ENCODE measurements around the gene PRDM13.
A peak's percentile ranks its signal among the peaks of the same experiment; 100 is the strongest.
"Not testable (repeated sequence)": the region's sequence is repeated elsewhere in the genome, so short reads cannot be mapped to it uniquely, and the experiment has no call there.

The PRDM13 gene

DNA sequence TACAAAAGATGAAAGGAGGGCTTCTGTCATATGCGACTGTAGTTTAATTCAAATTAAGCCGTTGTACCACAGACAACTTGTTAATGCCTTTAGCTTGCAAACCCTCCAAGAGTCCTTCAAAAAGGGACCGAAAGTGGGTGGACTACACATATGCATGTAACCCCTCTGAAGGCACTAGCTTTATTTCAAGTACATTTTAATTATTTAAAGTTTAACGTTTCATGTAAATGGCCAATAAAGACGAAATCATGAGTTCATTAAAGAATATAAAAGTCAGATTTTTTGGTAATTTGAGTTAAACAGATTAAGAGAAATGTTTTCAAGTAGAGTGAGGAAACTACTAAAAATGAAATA is 12.8 kb downstream of the PRDM13 start:
- no peaks in the 10 kb centered on the region for H3K4me1 ChIP-seq (ENCODE audit: insufficient read depth, low read length)
- no peaks in the 10 kb centered on the region for H3K36me3 ChIP-seq (ENCODE audit: insufficient read depth, low read length)
- H2AFZ ChIP-seq (ENCODE audit: low read depth, low read length), result peak overlapping the region; percentile 21
- no peak overlapping the region for H3K4me3 ChIP-seq (ENCODE audit: low read length)
- H3K27me3 ChIP-seq (ENCODE audit: insufficient read depth, low read length), result peaks cover 78% of the 10 kb centered on the region
- H3K9me3 ChIP-seq (ENCODE audit: low read length), result peaks cover 5% of the 10 kb centered on the region

DNA sequence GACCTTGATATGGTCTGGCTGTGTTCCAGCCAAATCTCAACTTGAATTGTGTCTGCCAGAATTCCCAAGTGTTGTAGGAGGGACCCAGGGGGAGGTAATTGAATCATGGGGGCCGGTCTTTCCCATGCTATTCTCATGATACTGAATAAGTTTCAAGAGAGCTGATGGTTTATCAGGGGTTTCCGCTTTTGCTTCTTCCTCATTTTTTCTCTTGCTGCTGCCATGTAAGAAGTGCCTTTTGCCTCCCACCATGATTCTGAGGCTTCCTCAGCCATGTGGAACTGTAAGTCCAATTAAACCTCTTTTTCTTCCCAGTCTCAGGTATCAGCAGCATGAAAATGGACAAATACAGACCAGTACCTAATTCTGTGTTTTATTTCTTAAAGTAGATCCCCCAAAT is 15.4 kb downstream of the PRDM13 start:
- H3K4me1 ChIP-seq (ENCODE audit: insufficient read depth, low read length); H3K36me3 ChIP-seq (ENCODE audit: insufficient read depth, low read length); H3K9me3 ChIP-seq (ENCODE audit: low read length); H3K4me3 ChIP-seq (ENCODE audit: low read length); H2AFZ ChIP-seq (ENCODE audit: low read depth, low read length): not testable (repeated sequence)
- peaks cover 56% of the 10 kb centered on the region for H3K27me3 ChIP-seq (ENCODE audit: insufficient read depth, low read length)

DNA sequence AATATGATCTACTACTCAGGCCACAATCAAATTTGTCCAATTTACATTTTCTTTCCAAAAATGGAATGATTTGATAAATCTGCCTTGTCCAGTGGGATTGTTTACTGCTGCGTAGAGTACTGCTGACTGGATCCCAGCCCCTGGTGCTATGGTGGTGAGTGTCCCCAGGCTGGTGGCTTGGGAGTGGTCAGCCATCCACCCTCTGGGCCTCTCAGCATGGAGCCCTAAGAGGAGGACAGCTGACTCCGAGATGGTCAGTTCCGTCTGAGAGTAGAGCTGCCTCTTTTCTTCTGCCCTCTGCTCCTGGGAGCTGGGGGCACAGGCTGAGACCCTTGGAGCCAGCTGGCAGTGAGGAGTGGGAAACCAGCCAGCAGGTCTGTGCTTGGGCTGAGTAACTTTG is 22.7 kb downstream of the PRDM13 start:
- peaks cover 17% of the 10 kb centered on the region for H3K27me3 ChIP-seq (ENCODE audit: insufficient read depth, low read length)
- no peaks in the 10 kb centered on the region for H3K9me3 ChIP-seq (ENCODE audit: low read length)
- H3K4me1 ChIP-seq (ENCODE audit: insufficient read depth, low read length), result no peaks in the 10 kb centered on the region
- no peak overlapping the region for H2AFZ ChIP-seq (ENCODE audit: low read depth, low read length)
- no peak overlapping the region for H3K4me3 ChIP-seq (ENCODE audit: low read length)
- H3K36me3 ChIP-seq (ENCODE audit: insufficient read depth, low read length), result no peaks in the 10 kb centered on the region

DNA sequence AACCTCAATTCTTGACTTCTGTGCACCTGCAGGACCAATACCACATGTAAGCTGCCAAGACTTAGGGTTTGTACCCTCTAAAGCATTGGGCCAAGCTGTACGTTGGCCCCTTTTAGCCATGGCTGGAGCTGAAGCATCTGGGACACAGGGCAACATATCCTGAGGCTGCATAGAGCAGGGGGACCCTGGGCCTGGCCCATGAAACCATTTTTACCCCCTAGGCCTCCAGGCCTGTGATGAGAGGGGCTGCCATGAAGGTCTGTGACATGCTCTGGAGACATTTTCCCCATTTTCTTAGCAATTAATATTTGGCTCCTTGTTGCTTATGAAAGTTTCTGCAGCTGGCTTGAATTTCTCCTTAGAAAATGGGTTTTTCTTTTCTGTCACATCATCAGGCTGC is 31.0 kb downstream of the PRDM13 start:
- Histone ChIP-seq H3K9me3 (ENCODE audit: low read length) (no peaks in the 10 kb centered on the region), H3K4me1 (ENCODE audit: insufficient read depth, low read length) (no peaks in the 10 kb centered on the region), H3K27me3 (ENCODE audit: insufficient read depth, low read length) (peaks cover 4% of the 10 kb centered on the region), H3K4me3 (ENCODE audit: low read length) (no peak overlapping the region), H3K36me3 (ENCODE audit: insufficient read depth, low read length) (no peaks in the 10 kb centered on the region), H2AFZ (ENCODE audit: low read depth, low read length) (no peak overlapping the region)

DNA sequence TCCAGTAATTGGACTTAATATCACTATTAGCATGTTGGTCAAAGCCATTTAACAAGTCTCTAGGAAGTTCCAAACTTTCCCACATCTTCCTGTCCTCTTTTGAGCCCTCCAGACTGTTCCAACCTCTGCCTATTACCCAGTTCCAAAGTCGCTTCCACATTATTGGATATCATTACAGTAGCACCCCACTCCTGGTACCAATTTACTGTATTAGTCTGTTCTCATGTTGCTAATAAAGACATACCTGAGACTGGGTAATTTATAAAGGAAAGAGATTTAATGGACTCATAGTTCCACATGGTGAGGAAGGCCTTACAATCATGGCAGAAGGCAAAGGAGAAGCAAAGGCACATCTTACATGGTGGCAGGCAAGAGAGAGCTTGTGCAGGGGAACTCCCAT is 31.7 kb downstream of the PRDM13 start:
- not testable (repeated sequence) for H3K4me3 ChIP-seq (ENCODE audit: low read length); H3K9me3 ChIP-seq (ENCODE audit: low read length); H3K4me1 ChIP-seq (ENCODE audit: insufficient read depth, low read length); H3K36me3 ChIP-seq (ENCODE audit: insufficient read depth, low read length); H2AFZ ChIP-seq (ENCODE audit: low read depth, low read length); H3K27me3 ChIP-seq (ENCODE audit: insufficient read depth, low read length)

DNA sequence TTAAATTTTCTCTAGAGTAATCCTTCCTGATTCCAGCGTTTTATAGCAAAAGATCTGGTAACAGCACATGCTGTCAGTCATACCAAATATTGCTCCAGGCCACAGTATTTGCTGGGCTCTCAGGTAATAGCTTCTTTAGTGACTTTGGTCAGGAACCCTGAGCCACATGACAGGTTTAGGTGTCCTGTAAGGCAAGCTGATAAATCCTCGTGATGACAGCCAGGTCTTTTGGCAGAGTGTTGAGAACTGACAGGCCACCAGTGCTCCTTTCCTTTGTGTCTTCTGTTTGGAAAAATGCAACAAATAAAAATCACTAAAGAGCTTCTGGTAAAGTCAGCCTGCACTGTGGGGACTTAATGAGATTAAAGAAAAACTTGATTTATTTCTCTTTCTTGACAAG is 34.6 kb downstream of the PRDM13 start:
- Histone ChIP-seq H3K27me3 (ENCODE audit: insufficient read depth, low read length) (peaks cover 4% of the 10 kb centered on the region), H2AFZ (ENCODE audit: low read depth, low read length) (no peak overlapping the region), H3K36me3 (ENCODE audit: insufficient read depth, low read length) (no peaks in the 10 kb centered on the region), H3K4me1 (ENCODE audit: insufficient read depth, low read length) (no peaks in the 10 kb centered on the region), H3K9me3 (ENCODE audit: low read length) (no peaks in the 10 kb centered on the region), H3K4me3 (ENCODE audit: low read length) (no peak overlapping the region)

DNA sequence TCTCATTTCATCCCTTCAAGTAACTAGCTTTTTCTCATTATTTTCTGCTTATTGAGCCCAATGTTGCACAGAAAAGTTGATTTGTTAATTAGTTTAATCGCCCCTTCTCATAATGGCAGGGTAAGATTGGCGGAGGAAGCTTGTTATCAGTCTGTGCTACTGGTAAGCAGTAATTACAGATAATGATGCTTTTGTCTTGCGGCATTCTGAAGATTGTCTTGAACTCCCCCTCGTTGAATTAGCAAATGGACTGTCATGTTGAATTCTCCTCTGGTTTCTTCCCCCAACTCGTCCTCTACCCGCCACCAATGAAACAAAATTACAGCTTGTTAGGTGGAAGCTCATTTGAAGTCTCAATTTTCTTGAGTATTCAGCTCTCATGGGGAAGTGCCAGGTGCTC is 39.4 kb downstream of the PRDM13 start:
- no peaks in the 10 kb centered on the region for H3K36me3 ChIP-seq (ENCODE audit: insufficient read depth, low read length)
- no peaks in the 10 kb centered on the region for H3K9me3 ChIP-seq (ENCODE audit: low read length)
- H3K27me3 ChIP-seq (ENCODE audit: insufficient read depth, low read length), result no peaks in the 10 kb centered on the region
- no peak overlapping the region for H3K4me3 ChIP-seq (ENCODE audit: low read length)
- no peaks in the 10 kb centered on the region for H3K4me1 ChIP-seq (ENCODE audit: insufficient read depth, low read length)
- no peak overlapping the region for H2AFZ ChIP-seq (ENCODE audit: low read depth, low read length)

DNA sequence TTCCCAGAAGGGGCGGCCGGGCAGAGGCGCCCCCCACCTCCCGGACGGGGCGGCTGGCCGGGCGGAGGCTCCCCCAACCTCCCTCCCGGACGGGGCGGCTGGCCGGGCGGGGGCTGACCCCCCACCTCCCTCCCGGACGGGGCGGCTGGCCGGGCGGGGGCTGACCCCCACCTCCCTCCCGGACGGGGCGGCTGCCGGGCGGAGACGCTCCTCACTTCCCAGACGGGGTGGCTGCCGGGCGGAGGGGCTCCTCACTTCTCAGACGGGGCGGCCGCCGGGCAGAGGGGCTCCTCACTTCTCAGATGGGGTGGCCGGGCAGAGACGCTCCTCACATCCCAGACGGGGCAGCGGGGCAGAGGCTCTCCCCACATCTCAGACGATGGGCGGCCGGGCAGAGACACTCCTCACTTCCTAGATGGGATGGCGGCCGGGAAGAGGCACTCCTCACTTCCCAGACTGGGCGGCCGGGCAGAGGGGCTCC is 43.5 kb downstream of the PRDM13 start:
- not testable (repeated sequence) for H3K36me3 ChIP-seq (ENCODE audit: insufficient read depth, low read length); H3K4me1 ChIP-seq (ENCODE audit: insufficient read depth, low read length); H2AFZ ChIP-seq (ENCODE audit: low read depth, low read length); H3K27me3 ChIP-seq (ENCODE audit: insufficient read depth, low read length); H3K9me3 ChIP-seq (ENCODE audit: low read length); H3K4me3 ChIP-seq (ENCODE audit: low read length)

DNA sequence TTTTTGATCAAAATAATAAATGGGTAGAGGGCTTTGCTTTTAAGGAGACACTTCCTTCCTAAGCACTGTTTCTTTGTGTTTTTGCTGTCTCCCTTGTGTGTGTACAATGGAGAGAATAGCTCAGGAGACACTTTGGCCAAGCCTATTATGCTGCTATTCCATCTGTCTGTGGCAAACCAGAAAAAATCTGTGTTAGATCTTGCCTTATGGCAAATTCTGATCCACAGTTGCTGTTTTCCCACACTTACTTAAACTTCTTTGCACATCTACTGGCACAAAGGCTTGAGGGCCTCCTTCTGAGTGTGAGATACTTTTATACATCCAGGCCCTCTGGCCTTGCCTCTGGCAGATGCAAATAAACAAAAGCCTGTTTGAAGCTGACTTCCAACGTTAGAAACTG is 53.6 kb downstream of the PRDM13 start:
- Histone ChIP-seq H2AFZ (ENCODE audit: low read depth, low read length) (no peak overlapping the region), H3K36me3 (ENCODE audit: insufficient read depth, low read length) (no peaks in the 10 kb centered on the region), H3K4me1 (ENCODE audit: insufficient read depth, low read length) (no peaks in the 10 kb centered on the region), H3K9me3 (ENCODE audit: low read length) (no peaks in the 10 kb centered on the region), H3K4me3 (ENCODE audit: low read length) (no peak overlapping the region), H3K27me3 (ENCODE audit: insufficient read depth, low read length) (no peaks in the 10 kb centered on the region)

DNA sequence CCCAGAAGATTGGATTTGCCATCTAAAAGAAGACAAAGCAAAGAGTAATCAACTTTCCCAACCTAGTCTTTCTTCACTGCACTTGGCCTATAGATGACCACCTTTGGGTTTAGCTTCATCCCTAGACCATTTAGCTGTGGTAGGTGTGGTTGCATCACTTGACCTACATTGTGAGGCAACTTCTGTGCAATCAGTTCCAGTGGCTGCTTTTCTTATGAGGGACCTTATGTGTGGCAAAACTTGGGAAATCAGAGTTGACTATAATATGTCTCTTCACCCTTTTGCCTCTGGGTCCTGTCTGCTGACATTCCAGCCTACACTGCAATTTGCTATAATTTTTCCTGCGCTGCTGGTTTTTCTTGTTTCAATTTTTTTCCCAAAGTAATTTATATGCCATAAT is 55.2 kb downstream of the PRDM13 start:
- no peaks in the 10 kb centered on the region for H3K4me1 ChIP-seq (ENCODE audit: insufficient read depth, low read length)
- no peaks in the 10 kb centered on the region for H3K9me3 ChIP-seq (ENCODE audit: low read length)
- H3K36me3 ChIP-seq (ENCODE audit: insufficient read depth, low read length), result no peaks in the 10 kb centered on the region
- H3K27me3 ChIP-seq (ENCODE audit: insufficient read depth, low read length), result no peaks in the 10 kb centered on the region
- no peak overlapping the region for H2AFZ ChIP-seq (ENCODE audit: low read depth, low read length)
- no peak overlapping the region for H3K4me3 ChIP-seq (ENCODE audit: low read length)

DNA sequence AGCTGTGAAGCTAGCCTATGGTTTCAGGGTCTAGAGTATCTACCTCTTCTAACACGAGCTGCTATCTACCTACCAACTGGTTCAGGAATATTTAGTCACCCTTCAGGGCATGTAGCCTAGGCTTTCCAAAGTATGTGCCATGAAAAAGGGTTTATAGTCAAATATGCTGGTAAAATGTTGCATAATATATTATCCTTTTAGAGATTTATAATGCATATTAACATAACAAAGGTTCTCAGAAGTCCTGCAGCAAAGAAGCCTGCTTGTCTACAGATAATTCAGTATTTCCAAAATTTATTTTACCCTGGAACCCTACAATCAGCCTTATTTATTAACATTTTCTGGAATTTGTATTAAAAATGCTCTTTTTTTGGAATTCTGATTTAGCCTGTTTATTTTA is 56.0 kb downstream of the PRDM13 start:
- Histone ChIP-seq H3K27me3 (ENCODE audit: insufficient read depth, low read length) (no peaks in the 10 kb centered on the region), H3K9me3 (ENCODE audit: low read length) (no peaks in the 10 kb centered on the region), H3K36me3 (ENCODE audit: insufficient read depth, low read length) (no peaks in the 10 kb centered on the region), H3K4me1 (ENCODE audit: insufficient read depth, low read length) (no peaks in the 10 kb centered on the region), H2AFZ (ENCODE audit: low read depth, low read length) (no peak overlapping the region), H3K4me3 (ENCODE audit: low read length) (no peak overlapping the region)

Data from neuron (in vitro differentiated cells).